Suprapubic skin (tissue), 3 donors: ENCODE measurements around the gene SCFD2.

Experiments used
- POLR2A ChIP-seq, 2 donors: fragments of 450-650 bp; IDR thresholded peaks; one replicate each; pipeline ENCODE4 v1.6.1; 2017; ENCODE audit warnings: antibody characterized with exemption in 2 of 2, mild to moderate bottlenecking in 2 of 2, moderate library complexity in 2 of 2
- TF ChIP-seq, protein P1 (sequence below), 2 donors: fragments of 200-600 bp in 1 of 2; fragments of 450-650 bp in 1 of 2; sonication (generic) in 1 of 2; IDR thresholded peaks; one replicate each; pipeline ENCODE4 v1.5.1; 2016 to 2019; ENCODE audit warnings: antibody characterized with exemption in 2 of 2, mild to moderate bottlenecking in 1 of 2, moderate library complexity in 1 of 2

DNA sequence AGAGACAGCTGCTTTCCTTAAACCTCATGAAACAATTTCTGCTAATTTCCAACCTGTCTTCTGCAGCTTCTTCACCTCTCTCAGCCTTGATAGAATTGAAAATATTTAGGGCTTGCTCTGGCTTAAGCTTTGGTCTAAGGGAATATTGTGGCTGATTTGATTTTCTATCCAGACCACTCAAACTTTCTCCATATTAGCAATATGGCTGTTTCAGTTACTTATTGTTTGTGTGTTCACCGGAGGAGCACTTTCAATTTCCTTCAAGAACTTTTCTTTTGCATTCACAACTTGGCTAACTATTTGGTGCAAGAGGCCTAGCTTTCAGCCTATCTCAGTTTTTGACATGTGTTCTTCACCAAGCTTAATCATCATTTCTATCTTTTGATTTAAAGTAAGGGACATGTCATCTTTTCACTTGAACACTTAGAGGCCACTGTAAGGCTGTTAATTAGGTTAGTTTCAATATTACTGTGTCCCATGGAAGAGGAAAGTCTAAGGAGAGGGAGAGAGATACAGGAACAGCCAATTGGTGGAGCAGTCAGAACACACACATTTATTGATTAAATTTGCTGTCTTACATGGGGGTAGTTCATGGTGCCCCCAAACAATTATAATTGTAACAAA is 290.6 kb downstream of the SCFD2 start:
- TF ChIP-seq, protein P1, sequence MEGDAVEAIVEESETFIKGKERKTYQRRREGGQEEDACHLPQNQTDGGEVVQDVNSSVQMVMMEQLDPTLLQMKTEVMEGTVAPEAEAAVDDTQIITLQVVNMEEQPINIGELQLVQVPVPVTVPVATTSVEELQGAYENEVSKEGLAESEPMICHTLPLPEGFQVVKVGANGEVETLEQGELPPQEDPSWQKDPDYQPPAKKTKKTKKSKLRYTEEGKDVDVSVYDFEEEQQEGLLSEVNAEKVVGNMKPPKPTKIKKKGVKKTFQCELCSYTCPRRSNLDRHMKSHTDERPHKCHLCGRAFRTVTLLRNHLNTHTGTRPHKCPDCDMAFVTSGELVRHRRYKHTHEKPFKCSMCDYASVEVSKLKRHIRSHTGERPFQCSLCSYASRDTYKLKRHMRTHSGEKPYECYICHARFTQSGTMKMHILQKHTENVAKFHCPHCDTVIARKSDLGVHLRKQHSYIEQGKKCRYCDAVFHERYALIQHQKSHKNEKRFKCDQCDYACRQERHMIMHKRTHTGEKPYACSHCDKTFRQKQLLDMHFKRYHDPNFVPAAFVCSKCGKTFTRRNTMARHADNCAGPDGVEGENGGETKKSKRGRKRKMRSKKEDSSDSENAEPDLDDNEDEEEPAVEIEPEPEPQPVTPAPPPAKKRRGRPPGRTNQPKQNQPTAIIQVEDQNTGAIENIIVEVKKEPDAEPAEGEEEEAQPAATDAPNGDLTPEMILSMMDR (IDR thresholded peaks at IDR 0.05), result no peak
- no peak for TF ChIP-seq POLR2A (IDR thresholded peaks at IDR 0.05)
